Skeletal muscle satellite cell (primary cell): Measurements from ENCODE around the gene IL15RA.
A peak's percentile ranks its signal among the peaks of the same experiment; 100 is the strongest.
"Not testable (repeated sequence)": the region's sequence is repeated elsewhere in the genome, so short reads cannot be mapped to it uniquely, and the experiment has no call there.

Experiments used
- H3K27me3 ChIP-seq: 2 replicates; pipeline ENCODE4 v1.7.0; 2013; ENCODE audit warnings: low read length; ENCODE audit not compliant: control insufficient read depth, insufficient read depth
- H3K36me3 ChIP-seq: 2 replicates; pipeline ENCODE4 v1.7.0; 2013; ENCODE audit warnings: mild to moderate bottlenecking, control low read depth, low read length; ENCODE audit not compliant: insufficient read depth
- H3K4me1 ChIP-seq: 2 replicates; pipeline ENCODE4 v1.7.0; 2013; ENCODE audit warnings: low read length; ENCODE audit not compliant: control insufficient read depth, insufficient read depth
- H3K4me2 ChIP-seq: 2 replicates; pipeline ENCODE4 v1.7.0; 2013; ENCODE audit warnings: mild to moderate bottlenecking, low read length
- H3K4me3 ChIP-seq: 2 replicates; pipeline ENCODE4 v1.7.0; 2013; ENCODE audit warnings: low read length
- H3K9ac ChIP-seq: 2 replicates; pipeline ENCODE4 v1.7.0; 2013; ENCODE audit warnings: mild to moderate bottlenecking, low read depth, low read length, moderate library complexity
- H3K9me3 ChIP-seq: replicated peaks from 2 replicates; pipeline ENCODE4 v1.7.0; 2013; ENCODE audit warnings: mild to moderate bottlenecking, control low read depth, low read length

IL15RA gene

DNA sequence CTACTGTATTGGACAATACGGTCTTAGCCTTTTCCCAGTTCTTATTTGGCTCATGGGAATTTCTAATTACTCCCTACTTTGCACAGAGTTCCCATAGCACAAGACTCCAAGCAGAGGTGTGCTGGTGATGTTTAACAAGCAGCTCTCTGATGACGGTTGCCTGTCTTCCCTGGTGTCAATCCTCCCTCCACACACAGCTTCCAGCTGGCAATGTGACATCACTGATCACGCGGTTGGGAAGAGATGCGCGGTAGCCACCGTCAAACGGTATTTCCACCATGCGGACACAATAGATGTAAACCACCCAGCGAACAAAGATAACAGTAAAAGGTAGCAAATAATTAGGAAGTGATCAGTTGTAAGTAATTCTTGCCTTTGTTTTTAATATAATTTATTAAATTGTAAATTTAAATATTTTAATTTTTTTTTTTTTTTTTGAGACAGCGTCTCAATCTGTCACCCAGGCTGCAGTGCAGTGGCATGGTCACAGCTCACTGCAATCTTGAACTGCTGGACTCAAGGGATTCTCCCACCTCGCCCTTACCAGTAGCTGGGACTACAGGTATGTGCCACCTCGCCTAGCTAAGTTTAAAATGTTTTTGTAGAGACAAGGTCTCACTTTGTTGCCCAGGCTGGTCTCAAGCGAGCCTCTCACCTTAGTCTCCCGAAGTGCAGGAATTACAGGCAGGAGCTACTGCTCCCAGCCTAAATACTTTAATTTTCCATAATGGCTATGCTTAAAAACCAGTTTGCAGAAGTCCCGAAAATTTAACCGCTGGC is 36.3 kb upstream of the IL15RA start:
- peaks cover 22% of the 10 kb centered on the region for H3K27me3 ChIP-seq
- H3K9me3 ChIP-seq = no peaks in the 10 kb centered on the region
- no peaks in the 10 kb centered on the region for H3K4me1 ChIP-seq
- no peak overlapping the region for H3K4me3 ChIP-seq
- no peak overlapping the region for H3K4me2 ChIP-seq
- H3K9ac ChIP-seq = no peak overlapping the region
- no peaks in the 10 kb centered on the region for H3K36me3 ChIP-seq

GRCh38 chr10:6012121-6012905 is 35.0 kb upstream of the IL15RA start:
- H3K4me3 ChIP-seq = no peak overlapping the region
- H3K4me2 ChIP-seq = no peak overlapping the region
- H3K36me3 ChIP-seq = no peaks in the 10 kb centered on the region
- peaks cover 17% of the 10 kb centered on the region for H3K27me3 ChIP-seq
- no peaks in the 10 kb centered on the region for H3K4me1 ChIP-seq
- H3K9ac ChIP-seq = no peak overlapping the region
- peaks cover 5% of the 10 kb centered on the region for H3K9me3 ChIP-seq

- H3K4me2 ChIP-seq = no peak overlapping the region
- H3K4me3 ChIP-seq = no peak overlapping the region
Measured at GRCh38 chr10:6011558-6011957, 34.2 kb upstream of the IL15RA start.

DNA sequence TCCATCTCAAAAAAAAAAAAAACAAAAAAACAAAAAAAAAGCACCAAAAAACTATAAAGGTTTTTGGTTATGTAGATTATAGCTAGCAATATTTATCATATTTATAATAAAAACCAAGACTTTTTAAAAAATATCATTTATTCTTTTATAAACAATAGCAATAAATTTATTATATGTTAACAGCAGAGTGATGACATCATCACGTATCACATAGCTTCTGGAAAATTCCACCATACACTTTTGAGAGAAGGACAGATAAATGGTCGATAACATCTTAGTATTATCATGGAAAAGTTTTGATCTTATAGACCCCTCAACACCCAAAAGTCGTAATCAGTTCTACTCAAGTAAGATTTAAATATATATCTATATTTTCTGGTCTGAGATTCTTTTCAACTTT is 33.2 kb upstream of the IL15RA start:
- Histone ChIP-seq H3K4me1 (no peaks in the 10 kb centered on the region), H3K9ac (no peak overlapping the region), H3K9me3 (peaks cover 7% of the 10 kb centered on the region), H3K27me3 (peaks cover 13% of the 10 kb centered on the region), H3K36me3 (no peaks in the 10 kb centered on the region), H3K4me3 (no peak overlapping the region), H3K4me2 (no peak overlapping the region)

More at GRCh38 chr10:6011558-6011957, 34.2 kb upstream of the IL15RA start:
- Histone ChIP-seq H3K36me3 (no peaks in the 10 kb centered on the region), H3K9me3 (peaks cover 7% of the 10 kb centered on the region), H3K4me1 (no peaks in the 10 kb centered on the region), H3K27me3 (peaks cover 17% of the 10 kb centered on the region), H3K9ac (no peak overlapping the region)

- H3K4me2 ChIP-seq = no peak overlapping the region
- peaks cover 16% of the 10 kb centered on the region for H3K27me3 ChIP-seq
- H3K9me3 ChIP-seq = peaks cover 7% of the 10 kb centered on the region
- H3K4me3 ChIP-seq = no peak overlapping the region
- H3K36me3 ChIP-seq = no peaks in the 10 kb centered on the region
- H3K4me1 ChIP-seq = no peaks in the 10 kb centered on the region
- no peak overlapping the region for H3K9ac ChIP-seq
Measured at GRCh38 chr10:6009961-6010360, 32.6 kb upstream of the IL15RA start.

DNA sequence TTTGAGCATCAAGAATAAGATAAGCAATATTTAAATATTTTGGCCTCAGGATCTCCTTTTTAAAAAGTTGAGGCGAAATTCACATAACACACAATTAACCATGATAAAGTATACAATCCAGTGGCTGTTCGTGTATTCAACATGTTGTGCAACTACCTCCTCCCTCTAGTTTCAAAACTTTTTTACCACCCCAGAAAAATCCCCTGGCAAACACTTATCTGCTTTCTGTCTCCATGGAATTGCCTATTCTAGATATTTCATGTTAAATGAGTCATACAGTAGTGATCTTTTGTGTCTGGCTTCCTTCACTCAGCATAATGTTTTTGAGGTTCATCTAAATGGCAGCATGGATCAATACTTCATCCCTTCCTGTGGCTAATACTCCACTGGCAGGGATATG is 31.8 kb upstream of the IL15RA start:
- H3K9me3 ChIP-seq = peaks cover 7% of the 10 kb centered on the region
- H3K4me3 ChIP-seq = peak overlapping the region; percentile 53
- H3K36me3 ChIP-seq = no peaks in the 10 kb centered on the region
- H3K27me3 ChIP-seq = peaks cover 18% of the 10 kb centered on the region
- no peak overlapping the region for H3K9ac ChIP-seq
- H3K4me2 ChIP-seq = peak overlapping the region; percentile 75
- H3K4me1 ChIP-seq = no peaks in the 10 kb centered on the region

DNA sequence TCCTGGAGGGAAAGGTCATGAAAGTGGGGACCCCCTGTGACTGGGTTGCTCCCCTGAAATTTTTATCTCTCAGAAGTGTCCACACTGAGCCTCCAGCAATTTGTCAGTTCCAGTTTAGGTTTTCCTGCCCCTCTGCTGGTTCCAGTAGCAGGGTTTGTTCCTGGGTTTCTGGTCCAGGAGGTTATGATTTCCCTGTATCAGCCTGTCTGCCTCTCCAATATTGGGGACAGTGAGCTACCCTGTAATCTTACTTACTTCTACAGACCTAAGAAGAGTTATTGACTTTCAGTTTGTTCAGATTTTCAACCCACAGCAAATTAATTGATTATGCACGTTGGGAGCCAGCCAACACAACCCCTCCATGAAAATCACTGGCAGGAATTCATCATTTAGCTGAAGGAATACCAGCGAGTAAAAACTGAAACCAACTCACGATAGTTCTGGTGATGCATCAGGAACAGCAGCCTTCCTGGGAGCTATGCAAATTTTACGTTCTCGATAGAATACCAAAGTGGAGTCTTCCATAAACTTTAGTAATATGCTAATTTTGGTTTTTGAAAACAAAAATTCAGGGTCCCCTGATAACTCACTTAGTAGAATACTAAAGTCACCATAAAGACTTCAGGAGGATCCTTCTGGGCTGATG is 31.3 kb upstream of the IL15RA start:
- peak overlapping the region; percentile 53 for H3K4me3 ChIP-seq

DNA sequence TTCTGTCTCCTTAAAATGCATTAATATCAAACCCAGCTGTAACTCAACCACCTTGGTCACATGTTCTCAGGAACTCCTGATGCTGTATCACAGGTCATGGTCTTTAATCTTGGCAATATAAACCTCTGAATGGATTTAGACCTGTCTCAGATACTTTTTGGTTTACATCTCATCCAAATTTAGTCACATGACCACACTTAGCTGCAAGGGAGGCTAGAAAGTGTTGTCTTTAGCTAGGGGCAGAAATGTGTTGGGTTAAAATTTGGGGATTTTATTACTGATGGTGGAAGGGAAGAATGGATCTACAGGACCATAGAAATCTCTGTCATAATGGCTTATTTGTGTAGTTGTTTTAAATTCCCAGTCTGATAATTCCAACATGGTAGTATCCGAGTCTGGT is 29.6 kb upstream of the IL15RA start:
- H3K9ac ChIP-seq = no peak overlapping the region
- no peak overlapping the region for H3K4me2 ChIP-seq
- no peaks in the 10 kb centered on the region for H3K36me3 ChIP-seq
- H3K9me3 ChIP-seq = peaks cover 7% of the 10 kb centered on the region
- H3K4me3 ChIP-seq = no peak overlapping the region
- no peaks in the 10 kb centered on the region for H3K4me1 ChIP-seq
- peaks cover 22% of the 10 kb centered on the region for H3K27me3 ChIP-seq

More for the DNA sequence above, 31.3 kb upstream of the IL15RA start:
- Histone ChIP-seq H3K4me2 (peak overlapping the region; percentile 75), H3K36me3 (no peaks in the 10 kb centered on the region), H3K9me3 (peaks cover 7% of the 10 kb centered on the region), H3K27me3 (peaks cover 21% of the 10 kb centered on the region), H3K9ac (no peak overlapping the region), H3K4me1 (no peaks in the 10 kb centered on the region)

GRCh38 chr10:6006546-6006945 is 29.2 kb upstream of the IL15RA start:
- H3K4me2 ChIP-seq = no peak overlapping the region
- no peak overlapping the region for H3K9ac ChIP-seq
- H3K9me3 ChIP-seq = peaks cover 7% of the 10 kb centered on the region
- H3K4me1 ChIP-seq = no peaks in the 10 kb centered on the region
- H3K4me3 ChIP-seq = no peak overlapping the region
- H3K36me3 ChIP-seq = no peaks in the 10 kb centered on the region
- H3K27me3 ChIP-seq = peaks cover 22% of the 10 kb centered on the region

GRCh38 chr10:6005856-6006395 is 28.6 kb upstream of the IL15RA start:
- Histone ChIP-seq H3K36me3 (no peaks in the 10 kb centered on the region), H3K4me2 (no peak overlapping the region), H3K9ac (no peak overlapping the region), H3K27me3 (peaks cover 24% of the 10 kb centered on the region), H3K4me1 (no peaks in the 10 kb centered on the region), H3K9me3 (peaks cover 7% of the 10 kb centered on the region), H3K4me3 (no peak overlapping the region)

GRCh38 chr10:6005161-6005804 is 27.9 kb upstream of the IL15RA start:
- not testable (repeated sequence) for H3K36me3 ChIP-seq, H3K9ac ChIP-seq, H3K4me2 ChIP-seq, H3K9me3 ChIP-seq, H3K4me1 ChIP-seq, H3K4me3 ChIP-seq
- peaks cover 29% of the 10 kb centered on the region for H3K27me3 ChIP-seq
